GM06990 (cell line): Measurements from ENCODE around the gene VSIG2.

Source experiments
- DNase-seq: peaks from one replicate; pipeline ENCODE4 v3.0.0-alpha.2; 2011; ENCODE audit not compliant: insufficient read length; ENCODE audit errors: extremely low read depth
- H3K27me3 ChIP-seq: replicated peaks from 2 replicates; pipeline ENCODE4 v1.6.0; 2011; ENCODE audit warnings: low read length; ENCODE audit not compliant: control insufficient read depth, insufficient read depth
- H3K36me3 ChIP-seq: 2 replicates; pipeline ENCODE4 v1.5.1; 2011; ENCODE audit warnings: low read length; ENCODE audit not compliant: control insufficient read depth, insufficient read depth
- H3K4me3 ChIP-seq: replicated peaks from 2 replicates; pipeline ENCODE4 v1.5.1; 2011; ENCODE audit warnings: low read depth, mild to moderate bottlenecking, control low read depth, low read length
- CTCF ChIP-seq: IDR thresholded peaks from 2 replicates; pipeline ENCODE4 v1.5.1; 2011; ENCODE audit warnings: low read length, control low read depth, mild to moderate bottlenecking, inconsistent platforms; ENCODE audit not compliant: insufficient read depth, poor library complexity, severe bottlenecking

VSIG2 gene

GRCh38 chr11:124753624-124754023, 1.6 kb upstream of the VSIG2 start:
- Histone ChIP-seq H3K36me3 (peaks cover 4% of the 10 kb centered on the region; the same call in 1 of the 2 replicates), H3K4me3 (no peak overlapping the region), H3K27me3 (no peaks in the 10 kb centered on the region)
- DNase-seq: no peak
- TF ChIP-seq CTCF: no peak

DNA sequence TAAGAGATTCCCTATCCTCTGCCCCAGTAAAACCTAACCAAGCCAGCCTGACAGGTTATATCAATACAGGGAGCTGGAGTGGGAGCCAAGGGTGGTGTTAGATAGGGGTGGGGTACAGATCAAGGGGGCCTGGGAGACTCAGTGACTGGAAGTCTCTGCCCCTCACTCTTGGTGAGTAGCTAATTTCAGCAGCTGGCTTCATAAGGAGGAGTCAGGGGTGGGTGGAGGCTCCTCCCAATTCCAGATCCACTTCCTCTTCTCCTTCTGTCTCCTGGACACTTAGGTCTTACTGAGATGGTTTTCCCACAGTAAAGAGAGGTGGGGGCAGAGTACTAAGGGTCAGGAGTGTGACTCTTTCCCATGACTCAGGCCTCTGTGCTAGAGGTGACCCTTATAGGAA, 1.1 kb upstream of the VSIG2 start:
- DNase-seq: no peak
- H3K36me3 ChIP-seq: peaks cover 4% of the 10 kb centered on the region; the same call in 1 of the 2 replicates
- no peak for TF ChIP-seq CTCF
- H3K4me3 ChIP-seq: no peak overlapping the region
- no peaks in the 10 kb centered on the region for H3K27me3 ChIP-seq

DNA sequence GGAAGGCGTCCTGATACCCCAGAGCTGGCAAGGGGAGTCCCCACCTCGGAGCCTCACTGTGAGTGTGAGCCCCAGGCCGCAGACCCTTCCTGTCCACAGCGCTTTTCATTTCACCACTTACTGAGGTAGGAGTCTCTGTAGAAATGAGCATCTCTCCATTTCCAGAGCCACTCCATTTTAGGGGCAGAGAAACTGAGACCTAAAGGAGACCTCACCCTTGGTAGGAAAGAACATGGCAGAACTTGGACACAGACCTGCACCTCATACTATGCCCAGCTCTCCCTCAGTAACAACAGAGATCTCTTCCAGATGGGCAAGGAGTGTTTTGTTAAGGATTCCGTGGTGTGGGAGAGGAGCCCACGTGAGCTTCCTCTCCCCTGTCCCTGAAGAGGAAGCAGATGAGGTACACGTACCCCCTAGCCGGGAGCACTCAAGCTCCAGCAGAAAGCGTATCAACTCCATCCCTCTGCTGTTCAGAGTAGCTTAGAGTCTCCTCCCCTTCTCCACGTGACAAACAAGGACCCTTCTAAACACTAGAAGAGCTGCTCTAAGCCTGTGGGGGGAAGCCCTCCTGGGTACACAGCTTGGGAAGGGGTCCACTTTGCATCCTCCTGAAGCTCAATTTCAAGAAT, 532 bp upstream of the VSIG2 start:
- DNase-seq: no peak
- H3K36me3 ChIP-seq: peaks cover 4% of the 10 kb centered on the region; the same call in 1 of the 2 replicates
- no peak overlapping the region for H3K4me3 ChIP-seq
- H3K27me3 ChIP-seq: no peaks in the 10 kb centered on the region
- TF ChIP-seq CTCF: no peak

- no peak for TF ChIP-seq CTCF
- peaks cover 4% of the 10 kb centered on the region; the same call in 1 of the 2 replicates for H3K36me3 ChIP-seq
- H3K27me3 ChIP-seq: no peaks in the 10 kb centered on the region
- no peak overlapping the region for H3K4me3 ChIP-seq
- no peak for DNase-seq
Observed at GRCh38 chr11:124751391-124751740, 689 bp downstream of the VSIG2 start.

GRCh38 chr11:124749912-124750311, 2.1 kb downstream of the VSIG2 start:
- Histone ChIP-seq H3K36me3 (peaks cover 2% of the 10 kb centered on the region; the same call in 1 of the 2 replicates), H3K27me3 (no peaks in the 10 kb centered on the region), H3K4me3 (no peak overlapping the region)
- no peak for DNase-seq
- no peak for TF ChIP-seq CTCF
